ENCODE measurements around the gene EFNB2. TPM values are rescaled to one million over a fixed set of nuclear protein-coding genes. Genes with fewer than 3 reads are reported as not detected.

EFNB2 gene
- total and polyA plus RNA-seq, 2 of the 13 experiments (the other 11 are each of a cell fraction or from before 2014, with no cell fraction given): 0.11 to 0.20 TPM

GRCh38 chr13:106536244-106537034, 977 bp upstream of the EFNB2 start (continued):
- TF ChIP-seq THRA (CRISPR knock-in tag; IDR thresholded peaks at IDR 0.05; ENCODE audit: borderline replicate concordance) (no peak), ZKSCAN8 (CRISPR knock-in tag; IDR thresholded peaks at IDR 0.05; ENCODE audit: borderline replicate concordance) (no peak), MIXL1 (CRISPR knock-in tag; IDR thresholded peaks at IDR 0.05) (no peak), PCBP2 (optimal IDR thresholded peaks at IDR 0.05; ENCODE audit: low read depth, low read length, poor library complexity, severe bottlenecking) (no peak), ZBTB3 (CRISPR knock-in tag; IDR thresholded peaks at IDR 0.05; ENCODE audit: borderline replicate concordance, low read depth) (no peak), FOXC1 (CRISPR knock-in tag; IDR thresholded peaks at IDR 0.05; ENCODE audit: borderline replicate concordance) (no peak), MAF1 (CRISPR knock-in tag; IDR thresholded peaks at IDR 0.05; ENCODE audit: borderline replicate concordance) (no peak), ZFYVE20 (CRISPR knock-in tag; IDR thresholded peaks at IDR 0.05; ENCODE audit: borderline replicate concordance, low read depth) (no peak), ZNF121 (CRISPR knock-in tag; IDR thresholded peaks at IDR 0.05) (no peak), CHCHD3 (CRISPR knock-in tag; IDR thresholded peaks at IDR 0.05) (peak; percentile 65; the same call in 1 of the 2 replicates), CAMTA2 (CRISPR knock-in tag; IDR thresholded peaks at IDR 0.05; ENCODE audit: borderline replicate concordance) (no peak), GTF2F1 (IDR thresholded peaks at IDR 0.05; ENCODE audit: low read length) (no peak), ZFX (CRISPR knock-in tag; IDR thresholded peaks at IDR 0.05; ENCODE audit: low read depth) (0 out of 2 replicates have a peak, but pooled peaks have one; percentile 18), ZMAT5 (CRISPR knock-in tag; IDR thresholded peaks at IDR 0.05; ENCODE audit: borderline replicate concordance, low read depth) (no peak), ZSCAN20 (CRISPR knock-in tag; IDR thresholded peaks at IDR 0.05; ENCODE audit: borderline replicate concordance) (no peak), ZNF792 (CRISPR knock-in tag; IDR thresholded peaks at IDR 0.05) (no peak), EHMT2 (IDR thresholded peaks at IDR 0.05; ENCODE audit: borderline replicate concordance, low read depth, low read length) (no peak), HOMEZ (CRISPR knock-in tag; IDR thresholded peaks at IDR 0.05; ENCODE audit: low read depth) (no peak), HNRNPH1 (optimal IDR thresholded peaks at IDR 0.05; ENCODE audit: low read depth, low read length) (no peak), ZBTB7B (CRISPR knock-in tag; IDR thresholded peaks at IDR 0.05) (no peak), ZNF234 (CRISPR knock-in tag; conservative IDR thresholded peaks at IDR 0.05) (no peak), ZNF546 (CRISPR knock-in tag; conservative IDR thresholded peaks at IDR 0.05) (no peak), MTA3 (CRISPR knock-in tag; IDR thresholded peaks at IDR 0.05) (no peak), ZNF615 (CRISPR knock-in tag; IDR thresholded peaks at IDR 0.05; ENCODE audit: borderline replicate concordance) (no peak), ETS1 (CRISPR knock-in tag; IDR thresholded peaks at IDR 0.05) (no peak; the same call in 1 of the 2 replicates), ZNF446 (CRISPR knock-in tag; IDR thresholded peaks at IDR 0.05) (no peak), ZNF777 (CRISPR knock-in tag; IDR thresholded peaks at IDR 0.05) (peak; percentile 29; the same call in 1 of the 2 replicates), ZNF205 (CRISPR knock-in tag; IDR thresholded peaks at IDR 0.05) (peak; percentile 83)
